DMS153 treated with DMSO at 0.1 percent for 48 hours (cell line): Measurements from ENCODE around the gene TAAR9.
A peak's percentile ranks its signal among the peaks of the same experiment; 100 is the strongest.

ENCODE experiments used
- DNase-seq: peaks from one replicate; lab custom pipeline; 2025; ENCODE audit not compliant: unreplicated experiment; lab: John Stamatoyannopoulos, UW

Gene TAAR9

GRCh38 chr6:132537977-132538376 is at the start of gene TAAR9:
TAAR9 (plus strand) TSS chr6:132538277; CDS start chr6:132538290, 13 bp downstream.
- no peak for DNase-seq

DNA sequence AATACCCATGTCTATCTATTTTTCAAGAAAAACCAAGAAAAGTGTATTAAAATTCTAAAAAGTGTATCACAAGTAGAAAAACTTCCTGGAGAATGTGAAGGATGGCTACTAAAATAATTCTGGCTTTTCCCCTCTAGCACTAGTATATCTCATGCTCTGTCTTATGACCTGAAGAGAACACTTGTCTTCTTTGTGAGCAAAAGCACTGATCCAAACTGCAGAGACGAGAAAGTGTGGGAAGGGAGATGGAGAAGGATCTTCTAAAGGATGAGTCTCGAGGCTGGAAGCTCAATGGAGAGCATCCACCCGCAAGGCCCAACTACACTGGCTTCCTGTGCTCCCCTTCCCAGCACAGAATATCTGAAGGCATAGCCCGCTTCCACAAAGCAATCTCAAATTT is 48.7 kb upstream of the TAAR9 start:
- no peak for DNase-seq

GRCh38 chr6:132490024-132490423 is 48.1 kb upstream of the TAAR9 start:
- no peak for DNase-seq

GRCh38 chr6:132490478-132491204 is 47.4 kb upstream of the TAAR9 start:
- no peak for DNase-seq

GRCh38 chr6:132491303-132491702 is 46.8 kb upstream of the TAAR9 start:
- DNase-seq: no peak

DNA sequence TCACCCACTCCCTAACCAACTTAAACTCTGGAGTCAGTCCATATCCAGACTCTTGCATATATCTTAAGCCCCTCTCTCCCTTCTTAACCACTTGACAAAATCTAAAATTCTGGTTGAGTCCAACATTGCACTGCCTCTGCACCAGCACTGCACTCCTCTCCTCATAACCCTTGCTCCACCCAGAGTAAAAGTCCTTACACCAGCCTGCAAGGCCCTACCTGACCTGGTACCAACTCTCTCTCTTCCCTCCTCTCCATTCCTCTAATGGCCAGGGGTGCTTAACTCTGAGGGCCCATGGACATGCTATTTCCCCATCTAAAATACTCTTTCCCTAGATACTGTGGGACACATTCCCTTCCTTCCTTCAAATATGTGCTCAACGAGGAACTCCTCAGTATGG is 46.2 kb upstream of the TAAR9 start:
- no peak for DNase-seq

DNA sequence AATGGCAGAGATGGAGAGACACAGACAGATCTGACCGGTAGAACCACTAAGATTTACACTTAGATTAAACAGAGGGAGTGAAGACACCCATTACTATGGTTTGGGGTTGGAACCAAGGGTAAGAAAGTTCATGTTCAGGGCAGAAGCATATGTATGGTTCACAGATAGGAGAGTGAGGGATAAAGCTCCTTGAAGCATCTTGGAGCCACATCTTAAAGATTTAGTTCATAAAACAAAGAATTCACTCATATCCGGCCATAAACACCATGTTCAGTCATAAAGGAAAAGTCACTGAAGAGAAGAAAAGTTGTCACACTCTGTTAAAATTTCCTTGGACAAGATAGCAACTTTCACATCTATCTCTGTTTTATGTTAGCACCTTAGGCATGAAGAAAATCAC is 43.1 kb upstream of the TAAR9 start:
- no peak for DNase-seq

- no peak for DNase-seq
Observed at GRCh38 chr6:132495604-132496079, 42.4 kb upstream of the TAAR9 start.

GRCh38 chr6:132496519-132497180 is 41.4 kb upstream of the TAAR9 start:
- no peak for DNase-seq

GRCh38 chr6:132498638-132499037 is 39.4 kb upstream of the TAAR9 start:
- DNase-seq: no peak

GRCh38 chr6:132499757-132500156 is 38.3 kb upstream of the TAAR9 start:
- DNase-seq: no peak

- no peak for DNase-seq
Observed at GRCh38 chr6:132504757-132505156, 33.3 kb upstream of the TAAR9 start.

GRCh38 chr6:132505158-132505557 is 32.9 kb upstream of the TAAR9 start:
- DNase-seq: no peak

DNA sequence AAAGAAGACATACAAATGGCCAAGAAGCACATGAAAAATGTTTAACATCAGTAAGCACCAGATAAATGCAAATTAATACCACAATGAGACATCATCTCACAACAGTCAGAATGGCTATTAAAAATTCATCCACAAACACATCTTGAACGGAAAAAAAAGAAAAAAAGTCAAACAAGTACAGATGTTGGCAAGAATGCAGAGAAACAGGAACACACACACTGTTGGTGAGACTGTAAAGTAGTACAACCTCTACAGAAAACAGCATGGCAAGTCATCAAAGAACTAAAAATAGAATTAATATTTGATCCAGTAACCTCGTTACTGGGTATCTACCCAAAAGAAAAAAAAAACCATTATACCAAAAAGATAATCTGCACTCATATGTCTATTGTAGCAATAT is 31.6 kb upstream of the TAAR9 start:
- no peak for DNase-seq

GRCh38 chr6:132506869-132507808 is 30.9 kb upstream of the TAAR9 start:
- no peak for DNase-seq

DNA sequence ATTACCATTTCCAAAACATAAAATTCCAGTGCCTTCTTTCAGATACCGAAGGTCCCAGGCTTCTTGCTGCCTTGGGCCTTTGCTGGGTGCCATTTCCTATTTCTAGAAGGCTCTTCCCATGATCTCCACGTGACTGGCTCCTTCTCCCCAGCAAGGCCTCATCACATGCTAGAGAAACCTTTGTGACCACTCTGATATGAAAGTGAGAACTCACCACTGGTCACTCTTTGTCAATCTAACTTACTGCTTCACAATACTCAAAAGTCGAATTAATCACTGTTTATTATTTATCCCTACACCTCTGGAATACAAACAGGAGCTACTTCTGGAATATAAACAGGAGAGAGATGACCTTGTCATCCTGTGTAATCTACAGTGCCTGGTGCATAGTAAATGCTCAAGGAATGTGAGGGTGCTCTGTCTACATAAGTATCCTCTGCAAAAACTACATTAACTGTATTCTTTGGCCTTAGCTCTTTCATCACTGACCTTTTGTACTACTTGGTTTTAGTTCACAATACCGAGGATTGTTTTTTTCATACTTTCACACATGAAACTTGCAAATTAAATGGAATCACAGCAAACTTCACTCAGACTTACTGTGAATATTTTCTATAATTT is 26.8 kb upstream of the TAAR9 start:
- DNase-seq: no peak

DNA sequence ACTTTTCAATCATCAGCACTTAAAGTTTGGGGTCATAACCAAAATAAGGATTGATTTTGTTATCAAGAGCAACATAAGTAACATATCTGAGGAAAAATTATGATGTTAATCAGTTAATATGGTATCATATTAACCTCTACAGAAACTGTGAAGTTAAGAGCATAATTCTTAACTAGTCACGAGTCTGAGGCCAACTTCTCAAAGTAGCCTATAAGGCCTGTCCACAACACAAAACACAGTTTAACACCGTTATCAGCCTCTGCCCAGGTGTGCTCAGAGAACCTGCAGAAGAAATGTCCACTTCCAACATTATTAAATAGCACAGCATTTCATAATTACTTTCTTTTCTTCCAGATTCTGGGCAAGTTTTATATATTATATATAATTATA is 26.3 kb upstream of the TAAR9 start:
- no peak for DNase-seq

GRCh38 chr6:132512342-132512637 is 25.8 kb upstream of the TAAR9 start:
- DNase-seq: no peak

DNA sequence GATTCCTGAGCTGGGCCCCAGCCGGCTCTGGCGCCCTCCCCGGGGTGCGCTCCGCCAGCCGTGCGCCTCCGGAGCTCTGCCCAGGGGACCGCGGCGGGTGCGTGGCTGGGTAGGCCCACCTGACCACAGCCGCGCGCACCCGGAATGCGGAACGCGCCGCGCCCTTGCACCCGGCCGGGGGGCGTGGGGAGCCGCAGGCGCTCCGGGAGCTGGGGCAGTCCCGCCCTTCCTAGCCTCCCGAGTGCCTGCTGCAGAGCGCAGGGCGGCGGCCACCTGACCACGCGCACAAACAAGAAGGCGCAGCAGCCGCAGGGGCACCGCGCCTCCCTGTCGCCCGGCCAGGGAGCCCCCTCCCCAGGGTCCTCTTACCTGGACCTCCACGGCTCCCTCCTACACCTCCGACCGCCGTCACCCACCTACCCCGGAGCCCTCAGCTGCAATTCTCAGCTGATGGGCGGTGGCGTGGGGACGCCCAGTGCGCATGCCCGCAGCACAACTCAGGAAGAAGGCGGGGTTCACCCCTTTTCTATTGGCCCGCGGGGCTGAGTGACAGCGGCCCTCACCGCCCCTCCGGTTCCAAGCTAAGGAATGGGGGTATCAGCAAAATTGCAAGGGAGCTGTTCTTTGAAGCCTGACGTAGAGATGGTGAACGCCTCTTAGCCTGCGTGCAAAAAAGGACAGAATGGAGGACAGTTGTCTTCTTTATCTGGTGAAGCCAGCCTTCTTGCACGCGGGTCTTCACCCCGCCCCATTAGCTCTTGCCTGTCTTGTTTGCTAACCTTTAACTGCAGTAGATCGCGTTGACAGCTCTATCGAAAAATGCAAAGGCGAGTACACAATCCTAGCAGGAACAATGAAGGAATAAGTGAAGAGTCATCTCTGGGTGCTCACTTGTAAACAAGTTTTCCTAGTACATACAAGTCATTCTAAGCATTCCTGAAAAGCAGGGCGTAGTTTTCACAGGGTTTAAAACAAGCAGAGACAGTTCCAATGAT is 25.1 kb upstream of the TAAR9 start, which contains the start of gene STX7:
Gene STX7, minus strand, starts transcription at position 479 of the 995 bp plus-strand sequence. CDS start 9,586 bp downstream, outside the sequence.
- peak; percentile 64 for DNase-seq
